ENCODE measurements around the gene TM4SF4.
A peak's percentile ranks its signal among the peaks of the same experiment; 100 is the strongest.

Gene TM4SF4

GRCh38 chr3:149512073-149512782, 37.7 kb downstream of the TM4SF4 start:
- peak; percentile 71 for DNase-seq (ENCODE audit: low spot score)

DNA sequence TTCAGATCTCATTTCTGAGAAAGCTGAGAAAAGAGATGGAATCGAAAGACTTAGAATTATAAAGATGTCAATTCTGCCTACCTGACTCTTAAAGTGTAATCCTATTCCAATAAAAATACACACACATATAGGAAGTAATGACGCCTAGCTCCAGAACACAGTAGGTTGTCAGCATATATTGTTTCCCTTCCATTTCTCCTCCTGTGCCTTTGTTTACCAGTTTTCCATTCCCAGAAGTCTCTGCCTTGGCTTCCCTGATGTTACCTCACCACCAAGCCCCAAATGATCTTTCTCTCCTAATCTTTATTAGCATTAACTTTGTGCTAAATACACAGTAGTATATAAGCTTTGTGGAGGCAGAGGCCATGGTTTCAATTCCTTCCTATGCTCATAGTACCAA, 40.0 kb downstream of the TM4SF4 start:
- no peak for DNase-seq (ENCODE audit: low spot score)

DNA sequence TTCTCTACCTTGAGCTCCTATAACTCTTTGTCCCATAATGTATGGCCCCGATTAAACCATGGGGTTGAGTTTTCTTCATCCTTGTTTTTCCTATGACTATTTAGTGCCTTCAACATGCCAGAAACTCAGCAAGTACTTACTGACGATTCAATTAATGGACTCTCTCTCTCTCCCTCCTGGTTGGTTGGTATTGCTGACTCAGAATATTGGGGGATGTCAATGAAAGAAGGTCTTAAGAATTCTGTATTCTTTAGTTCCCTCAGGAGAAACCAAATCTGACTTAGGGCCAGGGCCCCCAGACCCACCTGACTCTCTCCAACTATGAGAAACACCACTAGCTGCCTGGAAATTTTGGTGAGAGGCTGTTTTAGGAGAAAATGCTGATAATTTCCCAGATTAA, 40.8 kb downstream of the TM4SF4 start:
- no peak for DNase-seq (ENCODE audit: low spot score)

DNA sequence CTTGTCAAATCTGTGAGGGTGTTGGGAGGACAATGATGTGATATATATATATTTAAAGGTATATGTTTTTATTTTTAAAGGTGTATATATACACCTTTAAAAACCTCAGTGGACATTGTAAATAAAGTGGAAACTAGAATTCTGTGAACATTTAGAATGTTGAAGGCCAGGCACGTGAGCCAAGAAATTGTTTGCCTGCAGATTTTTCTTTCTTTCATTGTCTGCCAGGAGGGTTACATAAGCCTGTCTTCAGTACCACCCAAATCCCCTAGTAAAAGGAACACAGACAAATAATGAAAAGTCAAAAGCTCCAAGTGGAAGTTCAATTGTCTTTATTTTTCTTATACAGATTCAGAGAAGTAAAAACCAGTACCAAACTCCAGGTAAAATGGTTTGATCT, 42.4 kb downstream of the TM4SF4 start:
- DNase-seq (ENCODE audit: low spot score), result no peak

- DNase-seq (ENCODE audit: low spot score), result no peak
Observed at GRCh38 chr3:149519912-149520311, 45.4 kb downstream of the TM4SF4 start.

DNA sequence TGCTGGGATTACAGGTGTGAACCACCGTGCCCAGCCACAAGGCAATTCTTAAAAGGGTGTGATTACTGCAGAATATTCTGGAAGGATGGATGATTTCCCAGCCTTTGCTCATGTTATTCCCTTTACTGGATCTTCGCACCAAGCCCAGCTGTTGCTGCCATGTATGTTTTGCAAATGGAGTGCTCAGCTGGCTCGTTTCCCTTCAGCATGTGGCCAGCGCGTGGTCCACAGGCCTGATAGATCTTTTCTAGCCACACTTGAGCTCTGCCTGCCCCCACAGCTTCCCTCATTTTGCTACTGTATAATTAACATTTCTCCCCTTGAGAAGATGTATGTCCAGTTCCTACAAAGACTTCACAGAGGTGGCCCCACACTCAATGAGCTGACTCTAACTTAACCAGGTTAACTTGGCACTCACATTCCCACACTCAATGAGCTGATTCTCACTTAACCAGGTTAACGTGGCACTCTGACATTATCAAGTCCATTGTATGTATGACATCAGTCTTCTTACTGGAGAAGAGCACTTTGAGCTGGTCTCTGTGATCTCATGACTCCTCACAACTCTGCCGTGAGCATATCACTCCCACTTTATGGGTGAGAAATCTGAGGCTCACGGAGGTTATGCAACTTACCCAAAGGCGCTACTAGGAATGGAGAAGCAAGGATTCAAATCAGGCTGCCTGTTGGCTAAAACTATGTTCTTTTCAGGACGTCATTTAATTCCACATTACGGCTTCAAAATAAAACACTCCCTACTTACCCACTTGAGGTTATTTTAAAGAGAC, 49.2 kb downstream of the TM4SF4 start:
- DNase-seq (ENCODE audit: low spot score), result no peak

DNA sequence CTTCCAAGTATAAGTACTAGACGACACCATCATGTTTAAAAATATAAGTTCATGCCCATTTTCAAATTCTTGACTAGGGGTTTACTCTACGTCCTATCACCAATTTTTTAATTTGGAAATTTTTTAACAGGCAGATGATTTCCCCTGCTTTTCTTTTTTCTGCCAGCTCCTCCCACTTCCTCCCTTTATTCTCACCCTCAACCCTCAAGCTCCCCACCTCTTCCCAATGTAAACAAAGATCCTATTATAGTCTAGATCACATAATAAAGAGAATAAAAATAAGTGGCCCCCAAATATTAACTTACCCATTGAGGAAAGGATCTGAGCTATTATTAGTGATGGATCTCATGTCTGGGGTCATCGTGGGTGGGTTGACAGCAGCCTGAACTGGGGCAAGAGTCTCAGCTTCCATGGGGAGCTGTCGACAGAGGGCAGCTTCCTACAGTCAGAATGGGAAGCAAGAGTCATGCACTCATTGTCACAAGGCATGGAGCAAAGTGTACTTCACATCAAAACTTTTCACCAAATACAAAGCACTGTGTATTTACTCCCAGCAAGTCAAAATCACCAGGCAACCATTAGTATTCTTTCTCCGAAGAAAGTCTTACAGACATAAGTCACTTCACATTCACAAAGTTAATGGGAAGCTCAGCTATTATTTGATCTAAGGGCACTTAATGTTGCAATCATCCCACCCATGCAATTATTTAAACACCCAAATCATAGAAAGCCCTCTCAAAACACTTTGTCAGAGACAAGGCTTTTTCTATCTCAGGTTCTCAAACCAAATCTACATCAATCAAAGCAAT, 53.2 kb downstream of the TM4SF4 start:
- no peak for DNase-seq (ENCODE audit: low spot score)

GRCh38 chr3:149528340-149528650, 53.8 kb downstream of the TM4SF4 start:
- DNase-seq (ENCODE audit: low spot score), result no peak

DNA sequence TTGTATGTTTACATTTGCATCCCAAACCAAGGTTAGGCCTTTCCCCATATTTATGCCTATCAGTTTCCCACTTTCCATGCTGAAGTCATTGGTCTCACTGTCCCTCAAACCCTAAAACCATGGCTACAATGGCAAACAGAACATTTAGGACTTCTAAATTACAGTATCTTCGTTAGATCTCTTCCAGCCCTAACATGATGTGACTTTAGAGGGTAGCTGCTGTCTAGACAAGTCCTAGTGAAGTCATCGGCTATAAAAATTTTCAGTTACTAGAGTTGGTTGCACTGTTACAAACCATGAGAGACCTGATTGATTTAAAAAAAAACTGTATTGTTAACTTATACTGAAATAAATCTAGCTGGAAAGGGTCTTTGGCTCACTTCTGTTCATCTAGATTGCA, 54.6 kb downstream of the TM4SF4 start:
- DNase-seq (ENCODE audit: low spot score), result no peak

- DNase-seq (ENCODE audit: low spot score), result no peak
Observed at GRCh38 chr3:149532489-149533180, 58.1 kb downstream of the TM4SF4 start.

- no peak for DNase-seq (ENCODE audit: low spot score)
Observed at GRCh38 chr3:149534082-149534481, 59.6 kb downstream of the TM4SF4 start.

- DNase-seq (ENCODE audit: low spot score), result no peak
Observed at GRCh38 chr3:149534671-149535332, 60.3 kb downstream of the TM4SF4 start.

DNA sequence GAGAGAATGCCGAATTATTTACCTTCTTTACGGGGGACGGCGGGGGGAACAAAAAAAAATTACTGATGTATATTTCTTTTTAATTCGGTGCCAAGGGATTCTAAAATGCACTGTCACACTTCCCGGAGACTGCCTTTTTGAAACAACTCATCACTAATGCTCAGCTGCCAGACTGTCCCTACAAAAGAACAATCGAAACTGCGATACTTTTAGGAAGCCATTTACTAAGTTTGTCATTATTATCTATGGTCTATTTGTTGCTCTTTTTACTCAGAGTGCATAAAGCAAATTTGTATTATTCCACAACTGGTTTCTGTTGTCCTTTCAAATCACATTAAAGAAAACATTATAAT, 60.8 kb downstream of the TM4SF4 start:
- DNase-seq (ENCODE audit: low spot score), result no peak

GRCh38 chr3:149536429-149536828, 61.9 kb downstream of the TM4SF4 start:
- no peak for DNase-seq (ENCODE audit: low spot score)

GRCh38 chr3:149538371-149538770, 63.9 kb downstream of the TM4SF4 start:
- DNase-seq (ENCODE audit: low spot score), result no peak

DNA sequence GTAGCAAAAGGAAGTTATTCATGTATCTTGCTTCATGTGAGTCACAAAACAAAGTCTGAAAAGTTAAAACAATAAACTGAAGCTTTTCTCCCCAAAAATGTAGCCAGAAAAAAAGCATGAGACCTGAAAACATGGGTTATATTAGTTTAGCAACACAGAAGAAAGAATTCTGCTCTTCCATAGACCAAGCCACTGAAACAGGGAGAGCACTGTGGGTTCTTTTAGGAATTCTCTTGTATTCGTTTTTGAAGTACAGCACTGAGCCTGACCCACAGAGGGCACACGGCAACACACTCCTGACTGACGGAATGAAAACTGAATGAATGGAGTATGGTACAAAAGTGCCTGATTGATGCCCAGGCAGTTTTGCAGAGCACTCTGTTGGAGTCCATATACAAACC, 66.6 kb downstream of the TM4SF4 start:
- no peak for DNase-seq (ENCODE audit: low spot score)

- DNase-seq (ENCODE audit: low spot score), result no peak
Observed at GRCh38 chr3:149542375-149543312, 68.1 kb downstream of the TM4SF4 start.

DNA sequence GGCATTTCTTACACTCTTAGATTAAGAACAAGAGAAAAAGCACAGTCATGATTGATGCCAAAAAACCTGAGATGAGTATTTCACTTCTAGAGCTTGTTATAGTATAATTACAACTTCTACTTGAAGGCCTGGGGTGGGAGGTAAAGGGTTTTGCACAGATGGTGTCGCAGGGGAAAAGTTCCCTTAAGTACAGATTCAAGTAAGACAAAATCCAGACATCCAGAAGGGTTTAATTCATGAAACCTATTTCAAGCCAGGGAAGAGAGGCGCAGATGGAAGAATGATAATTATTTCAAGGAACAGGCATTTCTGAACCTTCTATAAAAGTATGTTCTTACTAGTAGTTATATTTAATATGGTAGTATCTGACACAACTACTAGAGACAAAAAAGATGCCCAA, 70.6 kb downstream of the TM4SF4 start:
- DNase-seq (ENCODE audit: low spot score), result no peak

DNA sequence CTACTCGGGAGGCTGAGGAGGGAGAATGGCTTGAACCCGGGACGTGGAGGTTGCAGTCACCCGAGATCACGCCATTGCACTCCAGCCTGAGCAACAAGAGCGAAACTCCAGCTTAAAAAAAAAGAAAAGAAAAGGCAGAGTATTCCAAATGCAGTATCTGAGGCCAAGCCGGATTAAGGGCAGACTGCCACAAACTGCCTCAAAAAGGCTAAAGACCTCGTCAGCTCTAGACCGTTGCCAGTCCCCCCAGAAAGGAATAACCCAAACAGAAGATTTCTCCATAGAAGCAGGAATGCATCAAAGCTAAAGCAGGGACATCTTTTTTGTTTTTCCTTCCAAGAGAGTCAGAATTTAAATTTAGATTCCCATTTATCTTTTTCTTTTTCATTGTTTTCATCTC, 72.9 kb downstream of the TM4SF4 start:
- no peak for DNase-seq (ENCODE audit: low spot score)

DNA sequence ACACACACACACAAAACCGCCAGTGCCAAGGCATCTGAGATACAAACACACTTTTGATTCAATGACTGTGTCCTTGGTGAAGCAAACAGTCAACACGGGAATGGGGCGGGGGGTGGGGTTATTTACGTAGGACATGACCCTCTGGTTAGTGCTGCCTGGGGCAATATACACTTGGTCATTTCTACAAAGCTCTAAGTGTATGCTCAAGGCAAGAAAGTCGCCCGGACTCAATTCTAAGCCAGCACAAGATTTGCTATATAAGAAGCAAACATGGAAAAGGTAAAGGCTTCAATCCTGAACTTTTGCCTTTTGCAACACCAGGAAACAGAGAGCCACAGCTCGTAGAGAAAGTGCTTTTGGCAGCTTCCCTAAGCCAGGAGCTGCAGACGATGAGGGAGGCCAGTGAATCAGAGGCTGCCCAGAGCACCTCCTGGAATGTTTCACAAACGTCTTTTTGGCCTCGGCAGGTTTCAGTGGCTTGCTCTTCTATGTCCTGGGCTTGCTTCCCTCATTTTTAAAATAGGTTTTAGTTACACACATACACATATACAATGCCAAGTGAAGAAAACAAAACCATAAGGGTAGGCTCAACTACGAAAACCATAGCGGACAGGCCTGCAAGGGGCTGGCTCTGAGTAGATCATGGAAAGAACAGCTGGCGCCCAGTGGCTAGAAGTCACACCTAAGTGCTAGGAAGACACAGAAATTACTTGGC, 73.6 kb downstream of the TM4SF4 start:
- no peak for DNase-seq (ENCODE audit: low spot score)
